ENCODE results near the gene DZIP3. TPM values are rescaled to one million over a fixed set of nuclear protein-coding genes. Genes with fewer than 3 reads are reported as not detected.

Gene DZIP3
- total and polyA plus RNA-seq, 8 donors, result 2.8 to 12.3 (median 6.0) TPM

- DNase-seq (no peak), ATAC-seq (peak in 2 of 4 donors; percentile 44 to 61), FAIRE-seq (no peak)
- no peaks in the 10 kb centered on the region for H3K27me3 ChIP-seq
- H3K4me3 ChIP-seq, result no peak overlapping the region
- WGBS, 2 donors, result 57 to 60% methylated on average over 2 of the region's 2 CpGs
- no peaks in the 10 kb centered on the region for H3K36me3 ChIP-seq
- H3K27ac ChIP-seq, result no peak overlapping the region
- intact Hi-C loops (cut with DNase I), result loop anchor here in 1 of 3 donors (5.0 to 10.0 kb wide), 2 partner anchors 253 to 431 kb away; no protein-coding TSS in a partner anchor
- no peak for TF ChIP-seq CTCF (IDR thresholded peaks at IDR 0.05)
- no peaks in the 10 kb centered on the region for H3K9me3 ChIP-seq
- peaks cover 3 to 6% (median 5%) of the 10 kb centered on the region in 3 donors for H3K4me1 ChIP-seq
Observed at GRCh38 chr3:108661699-108662098, 72.2 kb downstream of the DZIP3 start.

GRCh38 chr3:108662142-108662738, 72.7 kb downstream of the DZIP3 start:
- H3K36me3 ChIP-seq, result no peaks in the 10 kb centered on the region
- peak; percentile 60 to 87 (median 62) for TF ChIP-seq CTCF (IDR thresholded peaks at IDR 0.05)
- H3K4me1 ChIP-seq, result peaks cover 3 to 6% (median 5%) of the 10 kb centered on the region in 3 donors
- intact Hi-C loops (cut with DNase I), result loop anchor here in 1 of 3 donors (5.0 to 10.0 kb wide), 2 partner anchors 253 to 430 kb away; no protein-coding TSS in a partner anchor
- no peak overlapping the region for H3K27ac ChIP-seq
- H3K9me3 ChIP-seq, result no peaks in the 10 kb centered on the region
- no peak overlapping the region for H3K4me3 ChIP-seq
- DNase-seq (peak in 3 of 6 donors; percentile 20 to 39 (median 33)), FAIRE-seq (peak; percentile 96), ATAC-seq (peak; percentile 92 to 100 (median 98))
- H3K27me3 ChIP-seq, result no peaks in the 10 kb centered on the region
- WGBS, 2 donors, result 7 to 12% methylated on average over 6 of the region's 6 CpGs

- Histone ChIP-seq H3K9me3 (no peaks in the 10 kb centered on the region), H3K4me1 (peaks cover 3 to 6% (median 5%) of the 10 kb centered on the region in 3 donors), H3K27me3 (no peaks in the 10 kb centered on the region), H3K4me3 (no peak overlapping the region), H3K27ac (no peak overlapping the region), H3K36me3 (no peaks in the 10 kb centered on the region)
- no peak for TF ChIP-seq CTCF (IDR thresholded peaks at IDR 0.05)
- FAIRE-seq (no peak), ATAC-seq (no peak), DNase-seq (no peak)
- WGBS, 2 donors, result 95 to 100% methylated on average over 1 of the region's 1 CpG
- intact Hi-C loops (cut with DNase I), result loop anchor here in 1 of 3 donors (5.0 to 10.0 kb wide), 2 partner anchors 251 to 428 kb away; no protein-coding TSS in a partner anchor
Observed at GRCh38 chr3:108664266-108664665, 74.7 kb downstream of the DZIP3 start.

GRCh38 chr3:108667312-108667711, 77.8 kb downstream of the DZIP3 start:
- intact Hi-C loops (cut with DNase I), result loop anchor here in 1 of 3 donors (10.0 kb wide), 1 partner anchor 247 kb away; no protein-coding TSS in a partner anchor
- H3K36me3 ChIP-seq, result no peaks in the 10 kb centered on the region
- WGBS, 2 donors, result 0% methylated on average over 1 of the region's 1 CpG
- FAIRE-seq, result no peak
- no peak for TF ChIP-seq CTCF (IDR thresholded peaks at IDR 0.05)
- H3K4me1 ChIP-seq, result peaks cover 0 to 5% (median 0%) of the 10 kb centered on the region in 3 donors
- no peak for DNase-seq
- no peak for ATAC-seq
- no peaks in the 10 kb centered on the region for H3K27me3 ChIP-seq
- no peak overlapping the region for H3K4me3 ChIP-seq
- no peak overlapping the region for H3K27ac ChIP-seq
- no peaks in the 10 kb centered on the region for H3K9me3 ChIP-seq

GRCh38 chr3:108669208-108669607, 79.7 kb downstream of the DZIP3 start:
- intact Hi-C loops (cut with DNase I), result loop anchor here in 1 of 3 donors (10.0 kb wide), 1 partner anchor 246 kb away; no protein-coding TSS in a partner anchor
- H3K36me3 ChIP-seq, result no peaks in the 10 kb centered on the region

More at GRCh38 chr3:108669208-108669607, 79.7 kb downstream of the DZIP3 start:
- ATAC-seq (no peak), FAIRE-seq (no peak), DNase-seq (no peak)
- Histone ChIP-seq H3K4me3 (no peak overlapping the region), H3K4me1 (no peaks in the 10 kb centered on the region), H3K9me3 (no peaks in the 10 kb centered on the region), H3K27me3 (no peaks in the 10 kb centered on the region), H3K27ac (no peak overlapping the region)
- TF ChIP-seq CTCF (IDR thresholded peaks at IDR 0.05), result no peak
